UCSD-AML1 (cell line): ENCODE results near the gene CDH13.

ENCODE experiments used
- DNase-seq: peaks from one replicate; lab custom pipeline; 2025; ENCODE audit not compliant: unreplicated experiment; lab: John Stamatoyannopoulos, UW

CDH13 gene

GRCh38 chr16:82735673-82736091, 108.9 kb downstream of the CDH13 start:
- no peak for DNase-seq

- DNase-seq: no peak
Measured at GRCh38 chr16:82736224-82736623, 109.5 kb downstream of the CDH13 start.

- no peak for DNase-seq
Measured at GRCh38 chr16:82738699-82739098, 111.9 kb downstream of the CDH13 start.

GRCh38 chr16:82741073-82741615, 114.4 kb downstream of the CDH13 start:
- no peak for DNase-seq

GRCh38 chr16:82744958-82745357, 118.2 kb downstream of the CDH13 start:
- no peak for DNase-seq

- DNase-seq: no peak
Measured at GRCh38 chr16:82748026-82748425, 121.3 kb downstream of the CDH13 start.

- no peak for DNase-seq
Measured at GRCh38 chr16:82750068-82750467, 123.3 kb downstream of the CDH13 start.

- no peak for DNase-seq
Measured at GRCh38 chr16:82751020-82751419, 124.3 kb downstream of the CDH13 start.

GRCh38 chr16:82752172-82752571, 125.4 kb downstream of the CDH13 start:
- no peak for DNase-seq

- no peak for DNase-seq
Measured at GRCh38 chr16:82753821-82754220, 127.1 kb downstream of the CDH13 start.

GRCh38 chr16:82754716-82755513, 128.1 kb downstream of the CDH13 start:
- no peak for DNase-seq

GRCh38 chr16:82755570-82756282, 129.0 kb downstream of the CDH13 start:
- no peak for DNase-seq

GRCh38 chr16:82756283-82756599, 129.5 kb downstream of the CDH13 start:
- no peak for DNase-seq

- no peak for DNase-seq
Measured at GRCh38 chr16:82758406-82758805, 131.6 kb downstream of the CDH13 start.

GRCh38 chr16:82758904-82759303, 132.1 kb downstream of the CDH13 start:
- no peak for DNase-seq

GRCh38 chr16:82761236-82761635, 134.5 kb downstream of the CDH13 start:
- no peak for DNase-seq

- no peak for DNase-seq
Measured at GRCh38 chr16:82761858-82762257, 135.1 kb downstream of the CDH13 start.

- DNase-seq: no peak
Measured at GRCh38 chr16:82763371-82763770, 136.6 kb downstream of the CDH13 start.

- no peak for DNase-seq
Measured at GRCh38 chr16:82767198-82767597, 140.4 kb downstream of the CDH13 start.

GRCh38 chr16:82767808-82768207, 141.0 kb downstream of the CDH13 start:
- no peak for DNase-seq

GRCh38 chr16:82769845-82770244, 143.1 kb downstream of the CDH13 start:
- no peak for DNase-seq

GRCh38 chr16:82772215-82772614, 145.4 kb downstream of the CDH13 start:
- no peak for DNase-seq
